ENCODE measurements around the gene MMP19.
"Not testable (repeated sequence)": the region's sequence is repeated elsewhere in the genome, so short reads cannot be mapped to it uniquely, and the experiment has no call there.

The MMP19 gene

GRCh38 chr12:55844961-55845360 is 2.2 kb upstream of the MMP19 start:
- no peak overlapping the region for H3K4me3 ChIP-seq (ENCODE audit: low read depth, low read length)
- DNase-seq (ENCODE audit: low read depth), result no peak
- TF ChIP-seq, protein P1, sequence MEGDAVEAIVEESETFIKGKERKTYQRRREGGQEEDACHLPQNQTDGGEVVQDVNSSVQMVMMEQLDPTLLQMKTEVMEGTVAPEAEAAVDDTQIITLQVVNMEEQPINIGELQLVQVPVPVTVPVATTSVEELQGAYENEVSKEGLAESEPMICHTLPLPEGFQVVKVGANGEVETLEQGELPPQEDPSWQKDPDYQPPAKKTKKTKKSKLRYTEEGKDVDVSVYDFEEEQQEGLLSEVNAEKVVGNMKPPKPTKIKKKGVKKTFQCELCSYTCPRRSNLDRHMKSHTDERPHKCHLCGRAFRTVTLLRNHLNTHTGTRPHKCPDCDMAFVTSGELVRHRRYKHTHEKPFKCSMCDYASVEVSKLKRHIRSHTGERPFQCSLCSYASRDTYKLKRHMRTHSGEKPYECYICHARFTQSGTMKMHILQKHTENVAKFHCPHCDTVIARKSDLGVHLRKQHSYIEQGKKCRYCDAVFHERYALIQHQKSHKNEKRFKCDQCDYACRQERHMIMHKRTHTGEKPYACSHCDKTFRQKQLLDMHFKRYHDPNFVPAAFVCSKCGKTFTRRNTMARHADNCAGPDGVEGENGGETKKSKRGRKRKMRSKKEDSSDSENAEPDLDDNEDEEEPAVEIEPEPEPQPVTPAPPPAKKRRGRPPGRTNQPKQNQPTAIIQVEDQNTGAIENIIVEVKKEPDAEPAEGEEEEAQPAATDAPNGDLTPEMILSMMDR (IDR thresholded peaks at IDR 0.05; ENCODE audit: low read depth, low read length, missing control alignments), result no peak
- in situ Hi-C loops (cut with HindIII; ENCODE audit: low sequenced_read_pairs), result no loop called here

- in situ Hi-C loops (cut with HindIII; ENCODE audit: low sequenced_read_pairs), result no loop called here
- H3K4me3 ChIP-seq (ENCODE audit: low read depth, low read length), result no peak overlapping the region
- DNase-seq (ENCODE audit: low read depth), result no peak
- TF ChIP-seq, protein P1 (IDR thresholded peaks at IDR 0.05; ENCODE audit: low read depth, low read length, missing control alignments), result no peak
Measured at GRCh38 chr12:55843431-55843830, 695 bp upstream of the MMP19 start.

DNA sequence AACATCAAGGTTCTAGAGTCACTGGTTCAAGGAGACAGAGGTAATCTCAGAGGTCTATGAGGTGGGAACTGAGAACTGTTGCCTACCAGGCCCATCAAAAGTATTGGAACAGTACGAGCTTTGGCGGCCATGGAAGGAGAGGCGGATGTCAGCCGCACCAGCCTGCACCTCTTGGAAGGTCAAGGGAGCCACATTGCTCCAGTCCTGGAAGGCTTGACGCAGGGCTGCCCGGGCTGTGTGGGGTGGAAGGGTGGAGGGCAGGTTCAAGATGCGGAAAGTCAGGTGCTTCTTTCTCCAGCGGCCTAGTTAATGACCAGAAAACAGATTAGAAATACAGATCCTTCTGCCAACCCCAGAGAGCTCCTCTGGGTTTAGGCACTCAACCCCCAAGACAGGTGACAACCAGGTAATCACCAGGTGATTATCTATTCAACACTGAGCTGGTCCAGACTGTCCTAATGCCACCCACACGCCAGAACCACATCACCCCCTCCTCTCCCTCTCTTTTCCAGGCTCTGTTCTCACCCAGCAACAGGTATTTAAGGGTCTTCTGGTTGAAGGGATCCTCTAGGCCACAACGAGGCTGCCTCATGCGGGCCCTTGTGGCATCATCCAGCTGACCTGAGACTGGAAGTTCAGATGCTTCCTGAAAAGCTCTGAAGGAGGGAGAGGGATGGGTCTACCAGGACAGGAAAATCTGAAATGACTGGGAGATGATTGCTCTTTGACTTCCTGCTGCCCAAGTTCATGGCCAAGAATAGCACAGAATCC is 2.0 kb downstream of the MMP19 start:
- TF ChIP-seq, protein P1 (IDR thresholded peaks at IDR 0.05; ENCODE audit: low read depth, low read length, missing control alignments), result no peak
- H3K4me3 ChIP-seq (ENCODE audit: low read depth, low read length), result no peak overlapping the region
- no peak for DNase-seq (ENCODE audit: low read depth)
- in situ Hi-C loops (cut with HindIII; ENCODE audit: low sequenced_read_pairs), result no loop called here

DNA sequence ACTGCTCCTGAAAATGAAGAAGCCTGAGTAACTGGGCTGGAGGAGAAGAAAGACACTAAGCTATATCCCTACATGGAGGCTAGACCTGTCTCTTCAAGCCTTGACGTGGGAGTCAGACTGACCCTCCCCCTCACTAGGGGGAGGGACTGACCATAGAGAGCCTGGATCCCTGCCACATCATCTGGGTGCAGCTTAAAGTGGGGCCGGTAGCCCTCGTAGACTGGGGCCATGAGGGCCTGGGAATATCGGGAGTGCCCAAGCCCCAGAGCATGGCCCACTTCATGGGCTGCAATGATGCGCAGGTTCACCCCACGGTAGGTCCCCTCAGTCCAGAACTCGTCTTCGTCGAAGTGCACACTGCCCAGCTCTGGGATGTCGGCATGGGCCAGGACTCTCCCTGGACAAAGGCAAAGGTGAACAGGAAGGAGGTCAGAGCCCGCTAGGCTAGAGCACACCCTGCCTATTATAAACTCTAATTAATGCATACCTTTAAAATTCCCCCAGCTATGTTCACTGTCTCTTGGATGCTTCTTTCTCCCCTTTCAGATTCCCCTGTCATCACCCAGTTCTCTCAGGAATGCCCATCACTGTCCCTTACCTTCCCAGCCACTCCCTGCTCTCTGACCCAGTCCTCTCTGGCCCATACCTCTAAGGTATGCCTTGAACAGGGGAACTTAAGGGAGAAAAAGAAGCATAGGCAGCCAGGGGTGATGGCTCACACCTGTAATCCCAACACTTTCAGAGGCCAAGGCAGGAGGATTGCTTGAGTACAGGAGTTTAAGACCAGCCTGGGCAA is 3.2 kb downstream of the MMP19 start:
- H3K4me3 ChIP-seq (ENCODE audit: low read depth, low read length), result no peak overlapping the region
- DNase-seq (ENCODE audit: low read depth), result no peak
- TF ChIP-seq, protein P1 (IDR thresholded peaks at IDR 0.05; ENCODE audit: low read depth, low read length, missing control alignments), result no peak
- in situ Hi-C loops (cut with HindIII; ENCODE audit: low sequenced_read_pairs), result no loop called here

- in situ Hi-C loops (cut with HindIII; ENCODE audit: low sequenced_read_pairs), result no loop called here
- no peak for DNase-seq (ENCODE audit: low read depth)
- TF ChIP-seq, protein P1 (IDR thresholded peaks at IDR 0.05; ENCODE audit: low read depth, low read length, missing control alignments), result no peak
- H3K4me3 ChIP-seq (ENCODE audit: low read depth, low read length), result no peak overlapping the region
Measured at GRCh38 chr12:55838361-55838760, 4.4 kb downstream of the MMP19 start.

DNA sequence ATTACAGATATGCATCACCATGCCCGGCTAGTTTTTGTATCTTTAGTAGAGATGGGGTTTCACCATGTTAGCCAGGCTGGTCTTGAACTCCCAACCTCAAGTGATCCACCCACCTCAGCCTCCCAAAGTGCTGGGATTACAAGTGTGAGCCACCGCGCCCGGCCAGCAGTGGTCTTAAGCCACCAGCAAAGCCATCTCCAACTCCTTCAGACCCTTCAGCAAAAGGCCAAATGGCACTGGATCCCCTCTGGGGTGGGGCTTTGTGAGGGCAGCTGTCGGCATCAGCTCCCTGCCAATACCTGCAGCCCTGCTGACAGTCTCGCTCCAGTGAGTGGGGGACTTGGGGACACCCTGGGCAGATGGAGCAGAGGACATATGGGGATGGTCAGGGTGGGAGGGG is 8.3 kb downstream of the MMP19 start:
- DNase-seq (ENCODE audit: low read depth); H3K4me3 ChIP-seq (ENCODE audit: low read depth, low read length); in situ Hi-C loops (cut with HindIII; ENCODE audit: low sequenced_read_pairs): not testable (repeated sequence)

GRCh38 chr12:55833056-55833455 is 9.7 kb downstream of the MMP19 start:
- H3K4me3 ChIP-seq (ENCODE audit: low read depth, low read length), result no peak overlapping the region
- in situ Hi-C loops (cut with HindIII; ENCODE audit: low sequenced_read_pairs), result no loop called here
- no peak for DNase-seq (ENCODE audit: low read depth)
- TF ChIP-seq, protein P1 (IDR thresholded peaks at IDR 0.05; ENCODE audit: low read depth, low read length, missing control alignments), result no peak
